SK-N-SH (cell line): ENCODE results near the gene TASP1. TPM values are rescaled to one million over a fixed set of nuclear protein-coding genes. Genes with fewer than 3 reads are reported as not detected.

Experiments used
- CTCF ChIA-PET: fragments of 300-600, 350-600 bp; formaldehyde crosslinking; extraction: SDS; loops from one replicate; lab custom pipeline; 2021; lab: Yijun Ruan, JAX
- POLR2A ChIA-PET: fragments of 350-600 bp; sonication (Branson Sonifier 250); formaldehyde crosslinking; extraction: SDS; loops from one replicate; lab custom pipeline; 2020; ENCODE audit warnings: antibody characterized with exemption, inconsistent platforms; lab: Yijun Ruan, JAX
- DNase-seq: peaks from one replicate; pipeline ENCODE4 v3.0.0; 2012
- H2AFZ ChIP-seq: fragments of 200-600 bp; sonication (generic); 2 replicates; pipeline ENCODE4 v1.8.1; 2016; ENCODE audit warnings: antibody characterized with exemption, mild to moderate bottlenecking, low read depth
- H3F3A ChIP-seq: fragments of 200-600 bp; sonication (generic); replicated peaks from 2 replicates; pipeline ENCODE3; 2016; ENCODE audit warnings: antibody characterized with exemption, mild to moderate bottlenecking; ENCODE audit not compliant: insufficient read depth
- H3K27ac ChIP-seq, 2 experiments: fragments of 200-500 bp in 1 of 2; fragments of 200-600 bp in 1 of 2; sonication (Bioruptor generic) in 1 of 2; sonication (generic), shearing (Covaris generic) in 1 of 2; 2 replicates each; pipeline versions ENCODE4 v1.5.1 to v1.6.1; 2014 to 2016; ENCODE audit warnings: low read depth in 2 of 2, inconsistent platforms in 1 of 2, low read length in 1 of 2, mild to moderate bottlenecking in 1 of 2, mixed read lengths in 1 of 2
- H3K27me3 ChIP-seq: fragments of 200-600 bp; sonication (generic), shearing (Covaris generic); 2 replicates; pipeline ENCODE4 v1.6.1; 2016; ENCODE audit warnings: mixed run types; ENCODE audit not compliant: insufficient read depth
- H3K36me3 ChIP-seq, 2 experiments: fragments of 200-500 bp in 1 of 2; fragments of 200-600 bp in 1 of 2; sonication (Bioruptor generic) in 1 of 2; sonication (generic) in 1 of 2; replicated peaks in 1 of 2; 2 replicates each; pipeline versions ENCODE3 to v1.5.1; 2014 to 2016; ENCODE audit warnings: low read length in 1 of 2, mild to moderate bottlenecking in 1 of 2; ENCODE audit not compliant: insufficient read depth in 2 of 2, control insufficient read depth in 1 of 2
- H3K4me1 ChIP-seq, 2 experiments: fragments of 200-500 bp in 1 of 2; fragments of 200-600 bp in 1 of 2; sonication (Bioruptor generic) in 1 of 2; sonication (generic), shearing (Covaris generic) in 1 of 2; 2 replicates each; pipeline versions ENCODE4 v1.5.1 to v1.6.1; 2014 to 2016; ENCODE audit warnings: low read depth in 1 of 2, low read length in 1 of 2, mixed run types in 1 of 2; ENCODE audit not compliant: insufficient read depth in 2 of 2, control insufficient read depth in 1 of 2
- H3K4me2 ChIP-seq: fragments of 200-600 bp; sonication (generic), shearing (Covaris generic); 2 replicates; pipeline ENCODE4 v1.6.1; 2017; ENCODE audit warnings: mixed run types
- H3K4me3 ChIP-seq, 2 experiments: fragments of 200-500 bp in 1 of 2; fragments of 200-600 bp in 1 of 2; sonication (Bioruptor generic) in 1 of 2; sonication (generic), shearing (Covaris generic) in 1 of 2; 2 replicates each; pipeline versions ENCODE4 v1.5.1 to v1.8.1; 2014 to 2016; ENCODE audit warnings: low read depth in 2 of 2, inconsistent platforms in 1 of 2, low read length in 1 of 2, mild to moderate bottlenecking in 1 of 2, mixed read lengths in 1 of 2, moderate library complexity in 1 of 2
- H3K79me2 ChIP-seq: fragments of 200-600 bp; sonication (generic); 2 replicates; pipeline ENCODE4 v1.8.1; 2017; ENCODE audit warnings: mild to moderate bottlenecking; ENCODE audit not compliant: insufficient read depth
- H3K9ac ChIP-seq: fragments of 200-600 bp; sonication (generic); 2 replicates; pipeline ENCODE4 v1.6.1; 2017; ENCODE audit warnings: mixed run types
- H3K9me2 ChIP-seq: fragments of 200-600 bp; sonication (generic); 2 replicates; pipeline ENCODE4 v1.6.1; 2017; ENCODE audit warnings: mixed run types
- H3K9me3 ChIP-seq: fragments of 200-600 bp; sonication (generic); 2 replicates; pipeline ENCODE4 v1.6.1; 2017; ENCODE audit warnings: mixed run types, mild to moderate bottlenecking, moderate library complexity
- H4K20me1 ChIP-seq: fragments of 200-600 bp; sonication (generic); 2 replicates; pipeline ENCODE4 v1.6.1; 2017; ENCODE audit warnings: mild to moderate bottlenecking, mixed run types; ENCODE audit not compliant: insufficient read depth
- CTCF ChIP-seq: fragments of 200-600 bp; sonication (generic); IDR thresholded peaks from 2 replicates; pipeline ENCODE4 v1.6.1; 2017; ENCODE audit warnings: antibody characterized with exemption, mild to moderate bottlenecking, moderate library complexity
- EP300 ChIP-seq, 2 experiments: IDR thresholded peaks; 2 replicates each; pipeline versions ENCODE4 v1.4.0 to v1.6.1; 2012; ENCODE audit warnings: borderline replicate concordance in 1 of 2, low read depth in 1 of 2, low read length in 1 of 2
- EZH2phosphoT487 ChIP-seq: fragments of 200-600 bp; sonication (generic); IDR thresholded peaks from 2 replicates; pipeline ENCODE4 v1.6.1; 2017; ENCODE audit warnings: low read depth, mixed run types, mild to moderate bottlenecking, antibody characterized with exemption, moderate library complexity, borderline replicate concordance
- FOSL2 ChIP-seq: IDR thresholded peaks from 2 replicates; pipeline ENCODE4 v1.4.0; 2012; ENCODE audit warnings: low read depth, mild to moderate bottlenecking, moderate library complexity, borderline replicate concordance
- FOXJ3 ChIP-seq: sonication (generic); formaldehyde crosslinking; IDR thresholded peaks from 2 replicates; pipeline ENCODE4 v1.5.1; 2020; ENCODE audit warnings: mild to moderate bottlenecking, missing genetic modification reagents
- IRF3 ChIP-seq: fragments of 150-350 bp; IDR thresholded peaks from 2 replicates; pipeline ENCODE4 v1.6.1; 2016; ENCODE audit warnings: mild to moderate bottlenecking, low read depth, low read length
- MEF2A ChIP-seq: IDR thresholded peaks from 2 replicates; pipeline ENCODE4 v1.4.0; 2012; ENCODE audit warnings: low read depth, borderline replicate concordance
- NFIC ChIP-seq: IDR thresholded peaks from 2 replicates; pipeline ENCODE4 v1.4.0; 2012; ENCODE audit warnings: borderline replicate concordance
- NRF1 ChIP-seq: IDR thresholded peaks from 2 replicates; pipeline ENCODE4 v1.6.1; 2012; ENCODE audit warnings: low read depth, mild to moderate bottlenecking, low read length
- RAD21 ChIP-seq: IDR thresholded peaks from 2 replicates; pipeline ENCODE4 v1.6.1; 2012; ENCODE audit warnings: mild to moderate bottlenecking, low read length
- RCOR1 ChIP-seq: fragments of 150-350 bp; IDR thresholded peaks from 2 replicates; pipeline ENCODE4 v1.6.1; 2017; ENCODE audit warnings: antibody characterized with exemption, low read length
- REST ChIP-seq: IDR thresholded peaks from 2 replicates; pipeline ENCODE4 v1.6.1; 2012; ENCODE audit warnings: mild to moderate bottlenecking, low read depth, low read length, moderate library complexity
- SIN3A ChIP-seq: IDR thresholded peaks from 2 replicates; pipeline ENCODE4 v1.6.1; 2012; ENCODE audit warnings: low read depth, mild to moderate bottlenecking, low read length, moderate library complexity, borderline replicate concordance
- SMC3 ChIP-seq: IDR thresholded peaks from 2 replicates; pipeline ENCODE4 v1.6.1; 2012; ENCODE audit warnings: low read depth, low read length, improper control_type of control experiment
- YY1 ChIP-seq: IDR thresholded peaks from 2 replicates; pipeline ENCODE4 v1.4.0; 2012; ENCODE audit warnings: low read depth, mild to moderate bottlenecking
- ZBTB33 ChIP-seq: IDR thresholded peaks from 2 replicates; pipeline ENCODE4 v1.4.0; 2012; ENCODE audit warnings: low read depth, borderline replicate concordance
- WGBS: methylation state at CpG from one replicate; pipeline ENCODE4 v1.1.6; 2017; ENCODE audit warnings: low lambda C conversion rate; 5-methylcytosine and 5-hydroxymethylcytosine counted together
- polyA plus RNA-seq, 3 experiments: library from polyadenylated mRNA; depleted of rRNA; stranded (reverse); fragments of >200 nt; gene quantifications; 2 replicates each; pipeline ENCODE4 v1.2.3, GENCODE V29; 2012

Gene TASP1
- polyA plus RNA-seq, 1 of the 3 experiments (the other 2 are of a cell fraction): 5.9 TPM

- TF ChIP-seq FOXJ3 (CRISPR knock-in tag): no peak
Observed at GRCh38 chr20:13487202-13487601, 151.5 kb downstream of the TASP1 start (continued).

- 45% methylated on average over 5 of the region's 5 CpGs for WGBS
- Histone ChIP-seq H3K36me3 (peaks cover 12 to 13% of the 10 kb centered on the region in 2 experiments), H3K9me2 (no peaks in the 10 kb centered on the region), H3K4me3 (no peak overlapping the region), H3K27me3 (no peaks in the 10 kb centered on the region), H3K9ac (no peak overlapping the region), H4K20me1 (no peaks in the 10 kb centered on the region), H2AFZ (no peak overlapping the region), H3F3A (no peaks in the 10 kb centered on the region), H3K4me2 (no peak overlapping the region), H3K27ac (no peak overlapping the region; a peak in 2 of 4 replicates), H3K9me3 (no peaks in the 10 kb centered on the region), H3K4me1 (peaks cover 0 to 6% of the 10 kb centered on the region in 2 experiments; a peak in 3 of 4 replicates), H3K79me2 (no peaks in the 10 kb centered on the region)
- DNase-seq: no peak
- POLR2A ChIA-PET: no interaction called here
- CTCF ChIA-PET: no interaction called here
- TF ChIP-seq EP300 (IDR thresholded peaks at IDR 0.05; ENCODE audit: borderline replicate concordance in 1 of 2, low read depth in 1 of 2, low read length in 1 of 2): peak in 1 of 2 experiments; percentile 30; a peak in 1 of 4 replicates
- TF ChIP-seq REST: no peak
- TF ChIP-seq FOXJ3 (CRISPR knock-in tag): no peak
Observed at GRCh38 chr20:13486694-13487093, 152.0 kb downstream of the TASP1 start.

GRCh38 chr20:13485576-13485975 lies 153.2 kb downstream of the TASP1 start:
- H2AFZ ChIP-seq: no peak overlapping the region
- WGBS: 87% methylated on average over 3 of the region's 3 CpGs
- no peaks in the 10 kb centered on the region; a peak in 1 of 4 replicates for H3K4me1 ChIP-seq
- ChIA-PET CTCF (no interaction called here), POLR2A (no interaction called here)
- no peak overlapping the region for H3K27ac ChIP-seq
- no peaks in the 10 kb centered on the region for H3K79me2 ChIP-seq
- no peak overlapping the region for H3K4me2 ChIP-seq
- DNase-seq: no peak
- no peaks in the 10 kb centered on the region for H3K27me3 ChIP-seq
- H3K4me3 ChIP-seq: no peak overlapping the region
- no peaks in the 10 kb centered on the region for H4K20me1 ChIP-seq
- H3F3A ChIP-seq: no peaks in the 10 kb centered on the region
- no peak overlapping the region for H3K9ac ChIP-seq
- no peaks in the 10 kb centered on the region for H3K9me3 ChIP-seq
- H3K36me3 ChIP-seq: peaks cover 12 to 20% of the 10 kb centered on the region in 2 experiments
- no peaks in the 10 kb centered on the region for H3K9me2 ChIP-seq
- TF ChIP-seq SMC3: no peak
- no peak for TF ChIP-seq ZBTB33
- TF ChIP-seq CTCF: no peak
- no peak for TF ChIP-seq FOSL2
- no peak for TF ChIP-seq RCOR1
- no peak for TF ChIP-seq MEF2A
- TF ChIP-seq NRF1: no peak
- no peak for TF ChIP-seq IRF3
- TF ChIP-seq YY1: no peak
- TF ChIP-seq EP300 (IDR thresholded peaks at IDR 0.05; ENCODE audit: borderline replicate concordance in 1 of 2, low read depth in 1 of 2, low read length in 1 of 2): no peak
- no peak for TF ChIP-seq SIN3A
- no peak for TF ChIP-seq RAD21
- no peak for TF ChIP-seq EZH2phosphoT487
- no peak for TF ChIP-seq NFIC
